Anterior cingulate cortex (tissue), 58 donors: ENCODE measurements around the gene PTPRE.
"Not testable (repeated sequence)": the region's sequence is repeated elsewhere in the genome, so short reads cannot be mapped to it uniquely, and the experiment has no call there.

Experiments used
- DNase-seq, 58 donors: peaks; one replicate each; lab custom pipeline; 2025; lab: John Stamatoyannopoulos, UW

PTPRE gene

GRCh38 chr10:127974911-127975310, 68.0 kb downstream of the PTPRE start:
- DNase-seq = no peak

- DNase-seq = peak in 12 of 58 donors; percentile 14 to 50 (median 29)
These were observed 69.4 kb downstream of the PTPRE start for GRCh38 chr10:127976286-127976685.

GRCh38 chr10:127976701-127977356, 69.9 kb downstream of the PTPRE start:
- no peak for DNase-seq

- DNase-seq = peak in 44 of 58 donors; percentile 30 to 88 (median 64)
These were observed 70.6 kb downstream of the PTPRE start for GRCh38 chr10:127977357-127978009.

- DNase-seq = no peak
These were observed 71.6 kb downstream of the PTPRE start for GRCh38 chr10:127978481-127978880.

GRCh38 chr10:127979045-127979444, 72.1 kb downstream of the PTPRE start:
- no peak for DNase-seq

- DNase-seq = no peak
These were observed 72.7 kb downstream of the PTPRE start for GRCh38 chr10:127979566-127979965.

- no peak for DNase-seq
These were observed 74.0 kb downstream of the PTPRE start for GRCh38 chr10:127980898-127981297.

- DNase-seq = no peak
These were observed 75.7 kb downstream of the PTPRE start for GRCh38 chr10:127982601-127983000.

- DNase-seq = no peak
These were observed 76.6 kb downstream of the PTPRE start for GRCh38 chr10:127983344-127984100.

GRCh38 chr10:127984945-127985344, 78.0 kb downstream of the PTPRE start:
- DNase-seq = no peak

- no peak for DNase-seq
These were observed 79.9 kb downstream of the PTPRE start for GRCh38 chr10:127986531-127987466.

- no peak for DNase-seq
These were observed 80.8 kb downstream of the PTPRE start for GRCh38 chr10:127987467-127988380.

GRCh38 chr10:127989481-127990012, 82.6 kb downstream of the PTPRE start:
- no peak for DNase-seq

- not testable (repeated sequence) for DNase-seq
These were observed 83.4 kb downstream of the PTPRE start for GRCh38 chr10:127990132-127990788.

- no peak for DNase-seq
These were observed 84.1 kb downstream of the PTPRE start for GRCh38 chr10:127990846-127991542.

- no peak for DNase-seq
These were observed 84.8 kb downstream of the PTPRE start for GRCh38 chr10:127991543-127992255.
